SJSA1 (cell line): ENCODE measurements around the gene TMEM232. TPM values are rescaled to one million over a fixed set of nuclear protein-coding genes. Genes with fewer than 3 reads are reported as not detected.

Experiments
- DNase-seq, 2 experiments: peaks; one replicate each; pipeline ENCODE4 v3.0.0-alpha.2; 2015 to 2020; ENCODE audit warnings: low spot score in 2 of 2, low read depth in 1 of 2
- H3K27ac ChIP-seq: fragments of 250-450 bp; sonication (Bioruptor Pico); 2 replicates; pipeline ENCODE4 v1.5.1; 2020; ENCODE audit warnings: mild to moderate bottlenecking, moderate library complexity
- H3K27me3 ChIP-seq: fragments of 250-450 bp; sonication (Bioruptor Pico); replicated peaks from 2 replicates; pipeline ENCODE4 v1.5.1; 2020; ENCODE audit warnings: mild to moderate bottlenecking, moderate library complexity
- H3K36me3 ChIP-seq: fragments of 250-450 bp; sonication (Bioruptor Pico); 2 replicates; pipeline ENCODE4 v1.5.1; 2020; ENCODE audit warnings: mild to moderate bottlenecking
- H3K4me1 ChIP-seq: fragments of 250-450 bp; sonication (Bioruptor Pico); replicated peaks from 2 replicates; pipeline ENCODE4 v1.6.1; 2021; ENCODE audit warnings: mild to moderate bottlenecking
- H3K4me3 ChIP-seq: fragments of 250-450 bp; sonication (Bioruptor Pico); 2 replicates; pipeline ENCODE4 v1.5.1; 2020; ENCODE audit warnings: mild to moderate bottlenecking
- H3K9me3 ChIP-seq: fragments of 250-450 bp; sonication (Bioruptor Pico); replicated peaks from 2 replicates; pipeline ENCODE4 v1.5.1; 2020; ENCODE audit warnings: mild to moderate bottlenecking
- total RNA-seq: library from RNA; depleted of rRNA; stranded (reverse); fragments of >200 nt; shearing (Covaris generic); gene quantifications from 2 replicates; pipeline ENCODE4 v1.2.3, GENCODE V29; 2014; rRNA removed

TMEM232 gene
- 2.1 TPM in 1 of 2 replicates, not detected in the other for total RNA-seq

DNA sequence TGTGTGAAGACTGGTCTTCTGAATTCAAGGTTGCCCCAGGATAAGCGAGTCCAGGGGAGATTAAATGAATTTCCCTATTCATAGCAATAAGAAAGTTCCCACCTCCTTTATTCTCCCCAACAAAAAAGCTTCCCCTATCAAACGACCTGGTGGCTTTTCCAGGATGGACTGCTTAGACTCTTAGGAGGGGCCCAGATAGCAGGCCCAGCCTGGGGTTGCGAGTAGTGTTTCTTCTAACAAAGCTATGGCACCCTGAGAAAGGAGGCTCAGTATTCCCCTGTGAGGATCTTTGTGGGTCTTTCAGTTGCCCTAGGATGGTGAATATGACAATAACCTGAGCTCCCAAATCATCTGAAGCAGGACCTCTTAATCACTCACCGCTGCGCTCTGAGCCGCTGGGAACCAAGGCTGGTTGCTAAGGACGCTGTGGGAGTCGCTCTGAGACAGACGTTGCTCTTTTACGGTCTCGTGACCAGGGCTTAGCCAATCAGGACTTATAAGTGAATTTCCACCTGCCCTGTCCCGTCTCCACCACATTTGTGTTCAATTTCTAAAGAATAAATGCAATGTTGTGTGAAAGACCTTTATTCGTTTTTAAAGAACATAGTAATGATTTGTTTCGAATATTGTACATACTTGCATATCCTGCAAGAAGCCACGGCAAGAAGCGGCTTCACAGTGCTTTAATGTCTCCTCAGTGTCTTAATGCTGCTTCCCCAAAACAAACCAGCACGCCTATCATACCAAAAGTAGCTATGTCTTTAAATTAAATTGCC is at the start of gene TMEM232:
TSS of gene TMEM232 (minus strand) at position 423 of the 776 bp plus-strand sequence. CDS start 59,319 bp downstream, outside the sequence.
- Histone ChIP-seq H3K27ac (no peak within 1 kb of the TSS), H3K9me3 (no peaks in the 10 kb centered on the region), H3K4me3 (no peak within 1 kb of the TSS), H3K36me3 (no peaks in the 10 kb centered on the region), H3K4me1 (no peaks in the 10 kb centered on the region), H3K27me3 (no peaks in the 10 kb centered on the region)
- DNase-seq: no peak

- no peaks in the 10 kb centered on the region for H3K4me1 ChIP-seq
- DNase-seq: no peak
- H3K27me3 ChIP-seq: no peaks in the 10 kb centered on the region
- no peaks in the 10 kb centered on the region for H3K9me3 ChIP-seq
- no peak overlapping the region for H3K4me3 ChIP-seq
- no peaks in the 10 kb centered on the region for H3K36me3 ChIP-seq
- H3K27ac ChIP-seq: no peak overlapping the region
Measured at GRCh38 chr5:110770286-110770685, 43.8 kb upstream of the TMEM232 start.

GRCh38 chr5:110769000-110769681 is 42.7 kb upstream of the TMEM232 start:
- Histone ChIP-seq H3K9me3 (no peaks in the 10 kb centered on the region), H3K4me3 (no peak overlapping the region), H3K27ac (no peak overlapping the region), H3K27me3 (no peaks in the 10 kb centered on the region), H3K36me3 (no peaks in the 10 kb centered on the region), H3K4me1 (no peaks in the 10 kb centered on the region)
- no peak for DNase-seq

DNA sequence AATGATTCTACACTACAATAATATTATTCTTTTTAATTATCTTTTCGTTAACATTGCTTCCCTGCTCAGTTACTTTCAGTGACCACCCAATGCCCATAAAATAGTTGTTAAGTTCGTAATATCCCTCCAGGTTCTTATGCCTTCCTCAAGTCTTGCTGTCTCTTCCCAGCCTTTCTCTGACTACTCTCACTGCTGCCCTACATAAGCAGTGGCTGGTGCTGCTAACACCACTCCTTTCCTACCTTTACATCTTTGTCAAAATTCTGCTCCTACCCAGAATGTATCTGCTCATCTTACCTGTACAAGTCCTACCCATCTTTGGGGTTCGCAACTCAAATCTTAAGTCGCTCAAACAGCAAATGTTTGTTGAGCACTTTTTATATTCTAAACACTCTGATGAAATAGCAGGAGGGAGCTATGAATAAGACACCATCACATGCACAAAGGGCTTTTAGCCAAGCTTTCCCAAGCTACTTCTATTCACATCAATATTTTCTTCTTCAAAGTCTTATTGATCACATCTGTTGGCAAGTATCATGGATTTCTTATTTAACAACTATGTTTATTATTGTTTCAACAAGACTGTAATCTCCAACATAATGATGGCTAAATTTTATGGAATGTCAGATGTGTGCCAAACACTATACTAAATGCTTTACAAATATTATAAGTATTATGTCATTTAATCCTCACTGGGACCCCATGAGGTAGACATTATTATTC is 41.8 kb upstream of the TMEM232 start:
- Histone ChIP-seq H3K27me3 (no peaks in the 10 kb centered on the region), H3K27ac (no peak overlapping the region), H3K4me1 (no peaks in the 10 kb centered on the region), H3K4me3 (no peak overlapping the region), H3K36me3 (no peaks in the 10 kb centered on the region), H3K9me3 (no peaks in the 10 kb centered on the region)
- no peak for DNase-seq

DNA sequence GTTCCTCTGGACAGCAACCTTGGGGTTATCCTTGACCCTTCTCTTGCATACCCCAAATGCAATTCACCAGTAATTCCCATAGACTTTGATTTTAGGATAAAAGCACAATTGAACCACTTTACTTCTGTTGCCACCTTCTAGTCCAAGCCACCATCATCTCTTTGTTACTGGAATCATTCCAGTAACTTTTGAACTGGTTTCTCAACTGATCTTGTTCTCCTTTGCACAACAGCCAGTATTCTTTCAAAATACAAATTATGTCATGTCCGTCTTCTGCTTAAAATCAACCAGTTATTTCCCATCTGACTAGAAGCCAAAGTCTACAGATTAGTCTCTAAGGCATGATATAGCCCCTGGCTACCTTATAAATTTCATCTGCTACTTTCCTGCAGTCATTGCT is 33.7 kb upstream of the TMEM232 start:
- no peak for DNase-seq
- H3K36me3 ChIP-seq: peaks cover 67% of the 10 kb centered on the region
- no peaks in the 10 kb centered on the region for H3K9me3 ChIP-seq
- H3K4me1 ChIP-seq: no peaks in the 10 kb centered on the region
- no peak overlapping the region for H3K27ac ChIP-seq
- no peaks in the 10 kb centered on the region for H3K27me3 ChIP-seq
- H3K4me3 ChIP-seq: no peak overlapping the region

GRCh38 chr5:110757118-110757729 is 30.8 kb upstream of the TMEM232 start:
- no peaks in the 10 kb centered on the region for H3K27me3 ChIP-seq
- no peak overlapping the region for H3K27ac ChIP-seq

DNA sequence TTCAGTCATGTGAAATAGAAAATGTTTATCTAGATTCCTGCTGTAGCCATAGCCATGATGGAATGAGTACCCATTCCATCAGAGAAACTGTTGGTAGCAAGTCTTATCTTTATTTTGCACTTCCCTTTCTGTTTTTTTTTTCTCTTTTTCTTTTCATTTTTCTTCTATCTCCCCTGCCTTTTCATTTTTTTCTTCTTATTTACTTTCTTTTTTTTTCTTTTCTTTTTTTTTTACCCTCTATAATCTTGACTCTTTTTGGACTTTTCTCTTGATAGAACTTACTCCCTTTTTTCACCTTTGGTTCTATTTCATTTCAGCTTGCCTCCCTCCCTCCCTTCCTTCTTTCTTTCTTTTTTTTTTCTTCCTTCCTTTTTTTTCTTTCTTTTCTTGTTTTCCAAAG is 27.7 kb upstream of the TMEM232 start:
- H3K4me1 ChIP-seq: peaks cover 8% of the 10 kb centered on the region; the same call in 1 of the 2 replicates
- DNase-seq: no peak
- no peaks in the 10 kb centered on the region for H3K27me3 ChIP-seq
- H3K36me3 ChIP-seq: peaks cover 57% of the 10 kb centered on the region
- no peak overlapping the region for H3K27ac ChIP-seq
- H3K4me3 ChIP-seq: no peak overlapping the region
- H3K9me3 ChIP-seq: no peaks in the 10 kb centered on the region

More at GRCh38 chr5:110757118-110757729, 30.8 kb upstream of the TMEM232 start:
- Histone ChIP-seq H3K36me3 (peaks cover 65% of the 10 kb centered on the region), H3K9me3 (no peaks in the 10 kb centered on the region), H3K4me1 (peaks cover 7% of the 10 kb centered on the region; the same call in 1 of the 2 replicates), H3K4me3 (no peak overlapping the region)
- peak in 1 of 2 experiments; percentile 37 for DNase-seq

DNA sequence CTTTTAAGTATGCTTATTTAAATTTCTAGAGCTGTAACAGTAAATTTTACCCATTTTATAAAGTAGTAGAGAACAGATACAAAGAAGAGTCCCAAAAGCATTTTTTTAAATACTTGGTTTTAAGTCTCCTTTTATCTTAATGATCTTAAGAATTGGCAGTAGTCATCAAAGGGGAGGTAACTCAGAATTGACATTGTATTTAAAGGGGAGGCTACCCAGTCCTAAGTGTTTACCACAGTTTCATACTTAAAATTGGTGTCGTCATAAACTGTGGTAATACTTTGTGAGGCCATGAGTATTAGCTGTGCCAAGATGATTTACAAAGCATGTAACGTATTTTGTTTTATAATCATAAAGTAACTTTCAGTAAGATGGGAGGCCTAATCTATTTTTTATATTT is 27.1 kb upstream of the TMEM232 start:
- Histone ChIP-seq H3K27ac (no peak overlapping the region), H3K4me1 (peaks cover 8% of the 10 kb centered on the region; the same call in 1 of the 2 replicates), H3K27me3 (no peaks in the 10 kb centered on the region), H3K4me3 (no peak overlapping the region), H3K36me3 (peaks cover 59% of the 10 kb centered on the region), H3K9me3 (no peaks in the 10 kb centered on the region)
- DNase-seq: no peak

GRCh38 chr5:110752953-110753352 is 26.5 kb upstream of the TMEM232 start:
- no peak overlapping the region for H3K4me3 ChIP-seq
- no peak for DNase-seq
- H3K36me3 ChIP-seq: peaks cover 57% of the 10 kb centered on the region
- peaks cover 8% of the 10 kb centered on the region; the same call in 1 of the 2 replicates for H3K4me1 ChIP-seq
- peak overlapping the region; percentile 45 for H3K27ac ChIP-seq
- H3K27me3 ChIP-seq: no peaks in the 10 kb centered on the region
- H3K9me3 ChIP-seq: no peaks in the 10 kb centered on the region

DNA sequence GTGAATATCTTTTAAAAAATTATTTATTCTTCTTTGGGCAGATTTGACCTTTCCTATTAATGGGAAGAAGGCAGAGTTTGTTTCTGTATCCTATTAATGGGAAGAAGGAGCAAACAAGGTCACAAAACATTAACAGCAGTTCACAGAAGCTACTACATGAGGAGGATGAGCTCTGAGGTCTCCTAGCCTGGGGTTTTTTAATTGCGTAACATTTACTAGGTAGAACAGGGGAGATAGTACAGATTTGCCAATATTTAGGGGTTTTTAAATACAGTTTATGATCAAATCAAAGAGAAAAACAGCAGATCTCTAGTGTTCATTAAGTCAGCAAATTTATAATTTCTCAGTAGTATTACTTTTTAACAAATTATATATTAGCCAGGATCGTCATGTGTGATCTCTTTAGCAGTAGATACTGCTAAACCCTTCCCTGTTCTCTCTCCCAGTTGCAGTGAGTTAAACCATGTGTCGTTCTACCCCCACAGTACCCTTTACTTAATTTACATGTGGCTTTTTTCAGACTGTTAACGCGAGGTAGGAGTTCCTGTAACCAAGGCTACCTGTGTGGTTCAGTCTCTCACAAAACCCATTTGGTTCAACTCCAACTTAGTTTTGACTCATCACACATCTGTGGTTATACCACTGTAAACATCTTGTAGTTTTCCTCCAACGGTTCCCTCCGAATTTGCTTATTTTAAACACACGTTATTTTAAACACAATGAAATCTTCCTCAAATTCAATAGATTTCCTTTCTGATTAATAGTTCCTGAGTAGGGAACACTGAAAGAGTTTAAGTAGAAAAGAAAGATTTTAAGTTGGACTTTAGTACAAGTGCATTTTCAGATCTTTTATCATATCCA is 25.7 kb upstream of the TMEM232 start:
- Histone ChIP-seq H3K4me1 (peaks cover 8% of the 10 kb centered on the region; the same call in 1 of the 2 replicates), H3K9me3 (no peaks in the 10 kb centered on the region), H3K27me3 (no peaks in the 10 kb centered on the region), H3K27ac (peak overlapping the region; percentile 45), H3K36me3 (peaks cover 59% of the 10 kb centered on the region), H3K4me3 (no peak overlapping the region)
- DNase-seq: peak in 1 of 2 experiments; percentile 22

GRCh38 chr5:110738812-110739651 is 12.6 kb upstream of the TMEM232 start, which contains the start of gene SLC25A46:
Gene SLC25A46 (plus strand): TSS chr5:110739007. CDS start chr5:110739120, 113 bp downstream.
- H3K27me3 ChIP-seq: no peaks in the 10 kb centered on the region
- H3K4me1 ChIP-seq: no peaks in the 10 kb centered on the region; the same call in 1 of the 2 replicates
- peak within 1 kb of the TSS; percentile 45 for H3K27ac ChIP-seq
- H3K4me3 ChIP-seq: peak within 1 kb of the TSS; percentile 77
- no peaks in the 10 kb centered on the region for H3K9me3 ChIP-seq
- peaks cover 9% of the 10 kb centered on the region; the same call in 1 of the 2 replicates for H3K36me3 ChIP-seq
- peak; percentile 90 to 94 for DNase-seq

DNA sequence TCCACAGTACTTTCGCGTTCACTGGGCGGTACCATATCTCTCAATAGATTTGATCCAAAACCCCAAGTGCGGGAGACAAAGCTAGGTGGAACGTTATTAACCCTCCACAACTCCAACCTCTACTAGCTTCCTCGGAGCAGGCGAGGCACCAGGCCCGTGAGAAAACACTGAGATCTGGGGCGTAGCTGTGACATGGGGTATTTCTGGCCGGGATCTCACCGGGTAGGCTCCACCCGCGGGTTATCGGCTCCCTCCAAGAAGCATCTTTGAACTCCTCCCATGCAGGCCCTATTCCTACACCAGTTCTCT is 12.0 kb upstream of the TMEM232 start:
- no peak overlapping the region; the same call in 1 of the 2 replicates for H3K27ac ChIP-seq
- no peaks in the 10 kb centered on the region; the same call in 1 of the 2 replicates for H3K4me1 ChIP-seq
- H3K36me3 ChIP-seq: peaks cover 4% of the 10 kb centered on the region; the same call in 1 of the 2 replicates
- peak overlapping the region; percentile 77 for H3K4me3 ChIP-seq
- no peak for DNase-seq
- no peaks in the 10 kb centered on the region for H3K27me3 ChIP-seq
- no peaks in the 10 kb centered on the region for H3K9me3 ChIP-seq
